ENCODE results near the gene KRT26.

KRT26 gene

DNA sequence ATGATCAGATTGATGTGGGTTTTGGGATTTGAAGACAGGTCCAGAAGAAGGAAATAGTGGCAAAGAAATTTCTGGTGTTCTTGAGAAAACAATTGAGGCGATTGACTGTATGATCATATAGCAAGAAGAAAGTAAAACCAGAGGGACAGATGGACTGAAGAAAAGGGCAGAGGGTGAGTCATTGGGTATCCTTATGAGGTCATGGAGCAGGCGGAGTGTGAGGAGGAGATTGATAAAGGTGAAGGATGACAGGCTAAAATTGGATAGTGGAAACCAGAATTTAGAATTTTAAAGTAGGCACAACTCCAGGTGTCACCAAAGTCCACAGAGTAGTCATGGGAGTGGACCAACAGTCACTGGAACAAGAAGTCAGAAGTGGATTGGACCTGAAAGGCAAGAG is 29.2 kb upstream of the KRT26 start:
- H3F3A ChIP-seq (ENCODE audit: insufficient read depth, low read length) = no peaks in the 10 kb centered on the region
- H3K4me2 ChIP-seq (ENCODE audit: low read depth, low read length) = no peak overlapping the region
- no peak overlapping the region for H3K27ac ChIP-seq (ENCODE audit: low read length)
- no peaks in the 10 kb centered on the region for H4K20me1 ChIP-seq (ENCODE audit: insufficient read depth, low read length)
- H2AFZ ChIP-seq (ENCODE audit: low read length) = no peak overlapping the region
- H3K9me2 ChIP-seq (replicated peaks; ENCODE audit: insufficient read depth, low read length) = no peaks in the 10 kb centered on the region
- H3K9ac ChIP-seq (ENCODE audit: low read length) = no peak overlapping the region
- no peaks in the 10 kb centered on the region for H3K9me3 ChIP-seq (replicated peaks; ENCODE audit: insufficient read depth, low read length)
- no peaks in the 10 kb centered on the region for H3K4me1 ChIP-seq (ENCODE audit: low read length)
- H3K79me2 ChIP-seq (ENCODE audit: low read length) = no peaks in the 10 kb centered on the region
- no peaks in the 10 kb centered on the region for H3K27me3 ChIP-seq (replicated peaks; ENCODE audit: insufficient read depth, low read length)
- no peak overlapping the region for H3K4me3 ChIP-seq (ENCODE audit: low read length)
- TF ChIP-seq EZH2 (optimal IDR thresholded peaks at IDR 0.05; ENCODE audit: low read depth, low read length) (no peak), CTCF (IDR thresholded peaks at IDR 0.05; ENCODE audit: low read length) (no peak), EZH2phosphoT487 (IDR thresholded peaks at IDR 0.05; ENCODE audit: low read length) (no peak)
- no peaks in the 10 kb centered on the region for H3K36me3 ChIP-seq (replicated peaks; ENCODE audit: insufficient read depth, low read length)
- no peak for DNase-seq

DNA sequence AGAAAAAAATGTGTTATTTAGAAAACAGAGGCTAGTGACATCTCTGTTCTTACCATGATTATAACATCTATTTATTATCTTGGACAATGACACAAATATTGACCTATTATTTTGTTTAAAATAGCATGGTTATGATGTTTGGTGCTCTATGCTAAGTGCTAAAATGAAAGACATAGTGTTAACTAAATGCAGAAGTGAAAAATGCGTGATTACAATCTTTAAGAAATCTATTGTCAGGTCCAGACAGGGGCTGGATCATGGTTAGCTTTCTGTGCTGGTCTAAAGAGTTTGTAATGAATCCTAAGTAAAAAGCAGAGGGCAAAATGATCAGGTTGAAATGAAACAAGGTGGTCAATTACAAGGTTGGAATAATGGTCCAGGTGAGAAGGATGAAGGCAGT is 28.4 kb upstream of the KRT26 start:
- Histone ChIP-seq H3K9ac (ENCODE audit: low read length) (no peak overlapping the region), H3K79me2 (ENCODE audit: low read length) (no peaks in the 10 kb centered on the region), H3K36me3 (replicated peaks; ENCODE audit: insufficient read depth, low read length) (no peaks in the 10 kb centered on the region), H4K20me1 (ENCODE audit: insufficient read depth, low read length) (no peaks in the 10 kb centered on the region), H3K4me2 (ENCODE audit: low read depth, low read length) (no peak overlapping the region), H3K27me3 (replicated peaks; ENCODE audit: insufficient read depth, low read length) (no peaks in the 10 kb centered on the region), H3K9me2 (replicated peaks; ENCODE audit: insufficient read depth, low read length) (no peaks in the 10 kb centered on the region), H3K27ac (ENCODE audit: low read length) (no peak overlapping the region), H3K9me3 (replicated peaks; ENCODE audit: insufficient read depth, low read length) (no peaks in the 10 kb centered on the region), H3F3A (ENCODE audit: insufficient read depth, low read length) (no peaks in the 10 kb centered on the region), H3K4me1 (ENCODE audit: low read length) (no peaks in the 10 kb centered on the region), H2AFZ (ENCODE audit: low read length) (no peak overlapping the region), H3K4me3 (ENCODE audit: low read length) (no peak overlapping the region)
- no peak for DNase-seq
- TF ChIP-seq EZH2 (optimal IDR thresholded peaks at IDR 0.05; ENCODE audit: low read depth, low read length) (no peak), EZH2phosphoT487 (IDR thresholded peaks at IDR 0.05; ENCODE audit: low read length) (no peak), CTCF (IDR thresholded peaks at IDR 0.05; ENCODE audit: low read length) (no peak)

- Histone ChIP-seq H3K4me3 (ENCODE audit: low read length) (no peak within 1 kb of the TSS), H2AFZ (ENCODE audit: low read length) (no peak within 1 kb of the TSS), H3K27me3 (replicated peaks; ENCODE audit: insufficient read depth, low read length) (no peaks in the 10 kb centered on the region), H3K9ac (ENCODE audit: low read length) (no peak within 1 kb of the TSS), H3F3A (ENCODE audit: insufficient read depth, low read length) (no peaks in the 10 kb centered on the region), H3K9me2 (replicated peaks; ENCODE audit: insufficient read depth, low read length) (no peaks in the 10 kb centered on the region), H3K4me2 (ENCODE audit: low read depth, low read length) (no peak within 1 kb of the TSS), H4K20me1 (ENCODE audit: insufficient read depth, low read length) (no peaks in the 10 kb centered on the region), H3K27ac (ENCODE audit: low read length) (no peak within 1 kb of the TSS), H3K4me1 (ENCODE audit: low read length) (no peaks in the 10 kb centered on the region), H3K79me2 (ENCODE audit: low read length) (no peaks in the 10 kb centered on the region), H3K36me3 (replicated peaks; ENCODE audit: insufficient read depth, low read length) (no peaks in the 10 kb centered on the region), H3K9me3 (replicated peaks; ENCODE audit: insufficient read depth, low read length) (no peaks in the 10 kb centered on the region)
- TF ChIP-seq CTCF (IDR thresholded peaks at IDR 0.05; ENCODE audit: low read length) (no peak), EZH2phosphoT487 (IDR thresholded peaks at IDR 0.05; ENCODE audit: low read length) (no peak), EZH2 (optimal IDR thresholded peaks at IDR 0.05; ENCODE audit: low read depth, low read length) (no peak)
- DNase-seq = no peak
Measured at GRCh38 chr17:40799859-40800258, 27.9 kb upstream of the KRT26 start, which contains the start of gene KRT28. Gene KRT28, minus strand, starts transcription at chr17:40799959. Its CDS starts 66 bp downstream, at chr17:40799893.
